OCI-LY1 (cell line): ENCODE measurements around the gene ASTL.

ENCODE experiments used
- EZH2 ChIP-seq: fragments of 200-600 bp; sonication (generic), shearing (Covaris generic); IDR thresholded peaks from 2 replicates; pipeline ENCODE4 v1.8.0; 2017; ENCODE audit warnings: borderline replicate concordance, mixed run types, mild to moderate bottlenecking, antibody characterized with exemption, low read length, moderate library complexity, mixed read lengths
- TF ChIP-seq, protein P1 (sequence below): fragments of 200-600 bp; sonication (generic), shearing (Covaris generic); IDR thresholded peaks from 2 replicates; pipeline ENCODE4 v1.5.1; 2017; ENCODE audit warnings: mild to moderate bottlenecking, antibody characterized with exemption, low read length, moderate library complexity, mixed read lengths

DNA sequence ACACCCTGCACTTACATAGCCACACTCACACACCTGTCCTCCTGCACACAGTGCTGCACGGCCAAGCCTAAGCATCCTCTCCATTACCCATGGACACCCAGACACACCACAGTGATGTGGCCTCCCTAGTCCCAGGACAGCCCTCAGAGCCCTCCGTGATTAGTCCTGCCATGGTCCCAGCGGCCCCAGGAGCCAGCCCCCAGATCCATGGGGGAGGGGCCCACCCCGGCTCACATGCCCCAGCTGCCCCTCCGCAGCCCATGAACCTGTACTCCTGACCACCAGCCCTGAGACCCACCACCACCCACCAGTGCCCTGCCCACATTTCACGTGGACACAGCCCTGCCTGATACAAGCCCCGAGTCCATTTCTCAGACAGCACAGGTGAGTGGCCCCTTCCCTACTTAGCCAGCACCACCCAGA, 15.0 kb upstream of the ASTL start:
- TF ChIP-seq, protein P1, sequence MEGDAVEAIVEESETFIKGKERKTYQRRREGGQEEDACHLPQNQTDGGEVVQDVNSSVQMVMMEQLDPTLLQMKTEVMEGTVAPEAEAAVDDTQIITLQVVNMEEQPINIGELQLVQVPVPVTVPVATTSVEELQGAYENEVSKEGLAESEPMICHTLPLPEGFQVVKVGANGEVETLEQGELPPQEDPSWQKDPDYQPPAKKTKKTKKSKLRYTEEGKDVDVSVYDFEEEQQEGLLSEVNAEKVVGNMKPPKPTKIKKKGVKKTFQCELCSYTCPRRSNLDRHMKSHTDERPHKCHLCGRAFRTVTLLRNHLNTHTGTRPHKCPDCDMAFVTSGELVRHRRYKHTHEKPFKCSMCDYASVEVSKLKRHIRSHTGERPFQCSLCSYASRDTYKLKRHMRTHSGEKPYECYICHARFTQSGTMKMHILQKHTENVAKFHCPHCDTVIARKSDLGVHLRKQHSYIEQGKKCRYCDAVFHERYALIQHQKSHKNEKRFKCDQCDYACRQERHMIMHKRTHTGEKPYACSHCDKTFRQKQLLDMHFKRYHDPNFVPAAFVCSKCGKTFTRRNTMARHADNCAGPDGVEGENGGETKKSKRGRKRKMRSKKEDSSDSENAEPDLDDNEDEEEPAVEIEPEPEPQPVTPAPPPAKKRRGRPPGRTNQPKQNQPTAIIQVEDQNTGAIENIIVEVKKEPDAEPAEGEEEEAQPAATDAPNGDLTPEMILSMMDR: no peak
- no peak for TF ChIP-seq EZH2
